Suprapubic skin (tissue), 4 donors: ENCODE data around the gene ITGA4. TPM values are rescaled to one million over a fixed set of nuclear protein-coding genes. Genes with fewer than 3 reads are reported as not detected.

Source experiments
- DNase-seq, 2 donors: peaks; one replicate each; pipeline ENCODE4 v3.0.0-alpha.2; 2019; ENCODE audit warnings: low spot score in 2 of 2
- H3K27ac ChIP-seq: fragments of 200-600 bp; sonication (generic); one replicate; pipeline ENCODE4 v1.5.1; 2019
- H3K27me3 ChIP-seq: fragments of 200-600 bp; sonication (generic); one replicate; pipeline ENCODE4 v1.5.1; 2019
- H3K36me3 ChIP-seq: fragments of 200-600 bp; sonication (generic); one replicate; pipeline ENCODE4 v1.5.1; 2019
- H3K4me1 ChIP-seq: fragments of 200-600 bp; sonication (generic); one replicate; pipeline ENCODE4 v1.5.1; 2019
- H3K4me3 ChIP-seq: fragments of 200-600 bp; sonication (generic); one replicate; pipeline ENCODE4 v1.5.1; 2019; ENCODE audit warnings: mild to moderate bottlenecking
- H3K9me3 ChIP-seq: fragments of 200-600 bp; sonication (generic); one replicate; pipeline ENCODE4 v1.5.1; 2019
- EP300 ChIP-seq: sonication (generic); formaldehyde crosslinking; IDR thresholded peaks from one replicate; pipeline ENCODE4 v1.6.1; 2017; ENCODE audit warnings: antibody characterized with exemption
- POLR2A ChIP-seq, 2 donors: fragments of 450-650 bp; IDR thresholded peaks; one replicate each; pipeline ENCODE4 v1.6.1; 2017; ENCODE audit warnings: antibody characterized with exemption in 2 of 2, mild to moderate bottlenecking in 2 of 2, moderate library complexity in 2 of 2
- POLR2AphosphoS5 ChIP-seq, 3 donors: sonication (generic); formaldehyde crosslinking; IDR thresholded peaks; one replicate each; pipeline ENCODE4 v1.6.1; 2017; ENCODE audit warnings: antibody characterized with exemption in 3 of 3
- WGBS: methylation state at CpG from one replicate; pipeline ENCODE4 v1.1.5; 2018; 5-methylcytosine and 5-hydroxymethylcytosine counted together
- total RNA-seq, 4 donors: library from RNA; depleted of rRNA; stranded (reverse); fragments of >200 nt; gene quantifications; one replicate each; pipeline ENCODE4 v1.1.0, GENCODE V29; 2016
- TF ChIP-seq, protein P1 (sequence below), 2 donors: fragments of 200-600 bp in 1 of 2; fragments of 450-650 bp in 1 of 2; sonication (generic) in 1 of 2; IDR thresholded peaks; one replicate each; pipeline ENCODE4 v1.5.1; 2016 to 2019; ENCODE audit warnings: antibody characterized with exemption in 2 of 2, mild to moderate bottlenecking in 1 of 2, moderate library complexity in 1 of 2

The ITGA4 gene
- total RNA-seq, 4 donors from 2014 or later = 0.68 to 14.1 (median 0.95) TPM

DNA sequence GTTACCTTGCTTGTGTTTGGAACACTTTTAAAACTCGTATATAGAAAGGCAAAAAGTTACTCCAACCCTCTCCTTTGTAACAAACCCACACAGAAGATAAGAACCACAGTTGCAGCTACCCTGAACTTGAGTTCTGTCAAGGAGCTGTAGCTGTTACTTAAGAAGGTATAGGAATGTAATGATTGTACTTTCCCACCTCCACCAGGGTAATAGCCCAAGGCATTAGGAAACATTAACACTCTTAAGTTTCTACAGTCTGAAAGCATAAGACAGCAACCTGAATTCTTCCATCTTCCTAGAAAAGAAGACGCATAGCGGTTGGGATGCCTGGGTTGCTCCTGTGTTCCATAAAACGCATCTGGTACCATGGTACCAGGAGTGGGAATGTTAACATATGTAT is 43.0 kb downstream of the ITGA4 start:
- Histone ChIP-seq H3K4me3 (no peak overlapping the region), H3K9me3 (no peaks in the 10 kb centered on the region), H3K27ac (no peak overlapping the region), H3K4me1 (no peaks in the 10 kb centered on the region), H3K36me3 (no peaks in the 10 kb centered on the region), H3K27me3 (no peaks in the 10 kb centered on the region)
- no peak for DNase-seq
- WGBS = 95% methylated on average over 4 of the region's 4 CpGs
- no peak for TF ChIP-seq EP300
- no peak for TF ChIP-seq POLR2A (IDR thresholded peaks at IDR 0.05)
- no peak for TF ChIP-seq POLR2AphosphoS5 (IDR thresholded peaks at IDR 0.05)
- TF ChIP-seq, protein P1, sequence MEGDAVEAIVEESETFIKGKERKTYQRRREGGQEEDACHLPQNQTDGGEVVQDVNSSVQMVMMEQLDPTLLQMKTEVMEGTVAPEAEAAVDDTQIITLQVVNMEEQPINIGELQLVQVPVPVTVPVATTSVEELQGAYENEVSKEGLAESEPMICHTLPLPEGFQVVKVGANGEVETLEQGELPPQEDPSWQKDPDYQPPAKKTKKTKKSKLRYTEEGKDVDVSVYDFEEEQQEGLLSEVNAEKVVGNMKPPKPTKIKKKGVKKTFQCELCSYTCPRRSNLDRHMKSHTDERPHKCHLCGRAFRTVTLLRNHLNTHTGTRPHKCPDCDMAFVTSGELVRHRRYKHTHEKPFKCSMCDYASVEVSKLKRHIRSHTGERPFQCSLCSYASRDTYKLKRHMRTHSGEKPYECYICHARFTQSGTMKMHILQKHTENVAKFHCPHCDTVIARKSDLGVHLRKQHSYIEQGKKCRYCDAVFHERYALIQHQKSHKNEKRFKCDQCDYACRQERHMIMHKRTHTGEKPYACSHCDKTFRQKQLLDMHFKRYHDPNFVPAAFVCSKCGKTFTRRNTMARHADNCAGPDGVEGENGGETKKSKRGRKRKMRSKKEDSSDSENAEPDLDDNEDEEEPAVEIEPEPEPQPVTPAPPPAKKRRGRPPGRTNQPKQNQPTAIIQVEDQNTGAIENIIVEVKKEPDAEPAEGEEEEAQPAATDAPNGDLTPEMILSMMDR (IDR thresholded peaks at IDR 0.05) = no peak

DNA sequence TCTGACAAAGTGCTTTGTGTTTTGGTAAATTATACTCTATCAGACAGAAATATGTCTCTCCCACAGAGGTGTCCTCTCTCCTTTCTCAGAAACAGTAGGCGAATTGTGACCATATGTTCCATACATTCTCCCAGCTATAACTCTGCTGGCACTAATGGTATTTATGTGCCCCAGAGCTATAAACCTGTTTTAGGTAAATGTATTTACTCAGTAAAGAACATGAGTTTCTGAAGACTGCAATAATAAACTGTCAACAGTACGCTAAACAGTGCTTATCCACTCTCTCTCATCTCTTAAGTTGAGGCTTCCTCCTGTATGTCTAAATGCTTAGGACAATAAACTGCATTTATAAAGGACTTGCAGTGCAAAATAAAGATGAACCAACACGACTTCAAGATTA is 58.5 kb downstream of the ITGA4 start:
- 71% methylated on average over 3 of the region's 3 CpGs for WGBS
- no peak overlapping the region for H3K4me3 ChIP-seq
- DNase-seq = no peak
- no peaks in the 10 kb centered on the region for H3K36me3 ChIP-seq
- peaks cover 13% of the 10 kb centered on the region for H3K4me1 ChIP-seq
- TF ChIP-seq, protein P1 (IDR thresholded peaks at IDR 0.05) = no peak
- TF ChIP-seq POLR2A (IDR thresholded peaks at IDR 0.05) (no peak), POLR2AphosphoS5 (IDR thresholded peaks at IDR 0.05) (no peak), EP300 (no peak)
- H3K27me3 ChIP-seq = no peaks in the 10 kb centered on the region
- no peaks in the 10 kb centered on the region for H3K9me3 ChIP-seq
- H3K27ac ChIP-seq = no peak overlapping the region

DNA sequence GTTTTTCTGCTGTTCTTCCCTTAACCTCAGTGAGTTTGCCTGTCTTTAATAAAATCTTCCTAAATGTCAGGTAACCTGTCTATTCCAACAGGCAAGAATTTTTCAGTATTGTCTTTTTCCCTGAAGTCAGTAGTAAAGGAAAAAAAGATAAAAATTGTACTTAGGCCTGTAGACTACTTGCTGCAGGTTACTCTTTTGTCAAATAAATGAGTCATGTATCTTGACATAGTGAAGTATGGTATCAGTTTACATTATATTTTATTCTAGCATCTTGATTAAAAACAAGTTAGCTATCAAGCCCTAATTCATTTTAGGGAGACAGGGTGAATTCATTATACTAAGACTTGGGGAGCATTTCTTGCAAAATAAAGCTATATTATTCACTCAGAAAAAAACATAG is 59.8 kb downstream of the ITGA4 start:
- H3K27me3 ChIP-seq = no peaks in the 10 kb centered on the region
- H3K9me3 ChIP-seq = no peaks in the 10 kb centered on the region
- H3K36me3 ChIP-seq = no peaks in the 10 kb centered on the region
- TF ChIP-seq EP300 (no peak), POLR2AphosphoS5 (IDR thresholded peaks at IDR 0.05) (no peak), POLR2A (IDR thresholded peaks at IDR 0.05) (no peak)
- TF ChIP-seq, protein P1 (IDR thresholded peaks at IDR 0.05) = no peak
- no peak overlapping the region for H3K4me3 ChIP-seq
- no peak for DNase-seq
- H3K4me1 ChIP-seq = peaks cover 13% of the 10 kb centered on the region
- H3K27ac ChIP-seq = no peak overlapping the region

DNA sequence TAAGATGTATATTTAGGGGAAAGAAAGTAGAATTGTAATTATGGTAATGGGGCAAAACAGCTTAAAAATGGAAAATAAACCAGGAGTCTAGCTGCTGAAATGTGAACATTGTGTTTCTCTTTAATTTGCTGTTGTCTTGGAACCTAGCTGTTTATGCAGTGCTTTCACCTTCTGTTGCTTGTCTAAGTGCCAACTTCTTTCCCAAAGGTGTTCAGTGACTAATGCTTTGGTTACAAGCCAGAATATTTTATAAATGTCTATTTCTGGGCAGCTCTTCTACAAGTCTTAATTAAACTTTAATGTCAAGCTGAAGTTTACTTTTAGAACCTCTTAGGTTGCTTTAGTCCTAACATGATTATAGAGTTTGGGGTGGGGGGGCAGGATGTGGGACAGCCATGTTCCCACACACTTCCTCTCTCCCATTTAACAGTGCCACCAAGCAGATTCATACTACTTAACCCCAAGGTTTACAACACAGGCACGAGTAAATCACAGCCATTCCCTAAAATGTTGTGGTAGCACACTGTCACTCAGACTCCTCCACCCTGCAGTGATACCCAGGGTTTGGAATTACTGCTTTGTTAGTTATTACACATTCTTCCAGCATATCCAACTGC is 60.6 kb downstream of the ITGA4 start:
- Histone ChIP-seq H3K4me1 (peaks cover 13% of the 10 kb centered on the region), H3K27me3 (no peaks in the 10 kb centered on the region), H3K36me3 (no peaks in the 10 kb centered on the region), H3K9me3 (no peaks in the 10 kb centered on the region), H3K4me3 (no peak overlapping the region), H3K27ac (no peak overlapping the region)
- DNase-seq = no peak
- WGBS = 63% methylated on average over 1 of the region's 1 CpG
- TF ChIP-seq POLR2A (IDR thresholded peaks at IDR 0.05) (no peak), POLR2AphosphoS5 (IDR thresholded peaks at IDR 0.05) (no peak), EP300 (no peak)
- TF ChIP-seq, protein P1 (IDR thresholded peaks at IDR 0.05) = no peak

DNA sequence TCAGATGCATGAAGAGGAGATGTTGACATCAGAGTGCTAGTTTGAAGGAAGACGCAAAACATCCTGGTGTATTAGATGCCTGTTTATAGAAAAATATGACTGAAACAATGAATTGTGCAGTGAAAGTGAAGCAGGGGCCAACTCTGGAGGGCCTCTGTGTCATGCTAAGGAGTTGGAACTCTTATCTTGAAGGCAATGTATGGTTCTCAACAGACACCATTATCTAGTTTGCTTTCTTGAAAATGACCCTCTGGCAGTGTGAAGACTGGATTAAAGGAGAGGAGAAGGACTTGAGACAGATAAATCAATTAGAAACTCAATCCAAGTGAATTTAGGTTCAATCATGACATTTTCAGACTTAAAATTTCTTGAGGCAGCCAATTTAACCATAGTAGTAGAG is 63.1 kb downstream of the ITGA4 start:
- no peak overlapping the region for H3K4me3 ChIP-seq
- peaks cover 13% of the 10 kb centered on the region for H3K4me1 ChIP-seq
- no peak for DNase-seq
- TF ChIP-seq POLR2AphosphoS5 (IDR thresholded peaks at IDR 0.05) (no peak), POLR2A (IDR thresholded peaks at IDR 0.05) (no peak), EP300 (no peak)
- TF ChIP-seq, protein P1 (IDR thresholded peaks at IDR 0.05) = no peak
- 97% methylated on average over 1 of the region's 1 CpG for WGBS
- no peak overlapping the region for H3K27ac ChIP-seq
- H3K9me3 ChIP-seq = no peaks in the 10 kb centered on the region
- no peaks in the 10 kb centered on the region for H3K27me3 ChIP-seq
- no peaks in the 10 kb centered on the region for H3K36me3 ChIP-seq
